Putamen (tissue), 1 donor: ENCODE data around the gene MN1.

Experiments used
- DNase-seq: peaks from one replicate; pipeline ENCODE4 v3.0.0-alpha.2; 2016; ENCODE audit warnings: low spot score

The MN1 gene

GRCh38 chr22:27740202-27740748, 61.3 kb downstream of the MN1 start:
- DNase-seq: no peak

GRCh38 chr22:27737521-27737920, 64.0 kb downstream of the MN1 start:
- no peak for DNase-seq

GRCh38 chr22:27734066-27734465, 67.5 kb downstream of the MN1 start:
- DNase-seq: no peak

- no peak for DNase-seq
Observed at GRCh38 chr22:27732841-27733240, 68.7 kb downstream of the MN1 start.

GRCh38 chr22:27732391-27732790, 69.2 kb downstream of the MN1 start:
- DNase-seq: no peak

- DNase-seq: no peak
Observed at GRCh38 chr22:27731621-27732020, 69.9 kb downstream of the MN1 start.

GRCh38 chr22:27730641-27731433, 70.7 kb downstream of the MN1 start:
- DNase-seq: no peak

- DNase-seq: no peak
Observed at GRCh38 chr22:27729246-27729645, 72.3 kb downstream of the MN1 start.

- no peak for DNase-seq
Observed at GRCh38 chr22:27727673-27728451, 73.7 kb downstream of the MN1 start.

GRCh38 chr22:27726686-27727449, 74.7 kb downstream of the MN1 start:
- no peak for DNase-seq

- DNase-seq: no peak
Observed at GRCh38 chr22:27726331-27726685, 75.2 kb downstream of the MN1 start.

GRCh38 chr22:27725661-27726060, 75.9 kb downstream of the MN1 start:
- DNase-seq: no peak

GRCh38 chr22:27724709-27725108, 76.8 kb downstream of the MN1 start:
- DNase-seq: no peak

GRCh38 chr22:27724157-27724556, 77.4 kb downstream of the MN1 start:
- DNase-seq: no peak

- DNase-seq: no peak
Observed at GRCh38 chr22:27723708-27724107, 77.8 kb downstream of the MN1 start.

GRCh38 chr22:27723158-27723557, 78.4 kb downstream of the MN1 start:
- no peak for DNase-seq

- no peak for DNase-seq
Observed at GRCh38 chr22:27720860-27721259, 80.7 kb downstream of the MN1 start.

- peak; percentile 69 for DNase-seq
Observed at GRCh38 chr22:27719535-27720227, 81.9 kb downstream of the MN1 start.

- DNase-seq: no peak
Observed at GRCh38 chr22:27719036-27719347, 82.6 kb downstream of the MN1 start.

- DNase-seq: peak; percentile 75
Observed at GRCh38 chr22:27718186-27719035, 83.1 kb downstream of the MN1 start.

GRCh38 chr22:27717094-27717493, 84.5 kb downstream of the MN1 start:
- DNase-seq: no peak
